Body of pancreas (tissue), 4 donors: ENCODE data around the gene ADCYAP1R1.

Source experiments
- POLR2A ChIP-seq, 3 donors: fragments of 450-650 bp; IDR thresholded peaks; one replicate each; pipeline ENCODE4 v1.6.1; 2016; ENCODE audit warnings: antibody characterized with exemption in 3 of 3, mild to moderate bottlenecking in 2 of 3
- TF ChIP-seq, protein P1 (sequence below), 7 experiments: fragments of 450-650 bp in 4 of 7; fragments of 200-600 bp in 3 of 7; sonication (generic) in 3 of 7; IDR thresholded peaks; one replicate each; pipeline ENCODE4 v1.5.1; 2016 to 2019; ENCODE audit warnings: antibody characterized with exemption in 7 of 7

GRCh38 chr7:31123726-31124125, 71.6 kb downstream of the ADCYAP1R1 start:
- TF ChIP-seq, protein P1, sequence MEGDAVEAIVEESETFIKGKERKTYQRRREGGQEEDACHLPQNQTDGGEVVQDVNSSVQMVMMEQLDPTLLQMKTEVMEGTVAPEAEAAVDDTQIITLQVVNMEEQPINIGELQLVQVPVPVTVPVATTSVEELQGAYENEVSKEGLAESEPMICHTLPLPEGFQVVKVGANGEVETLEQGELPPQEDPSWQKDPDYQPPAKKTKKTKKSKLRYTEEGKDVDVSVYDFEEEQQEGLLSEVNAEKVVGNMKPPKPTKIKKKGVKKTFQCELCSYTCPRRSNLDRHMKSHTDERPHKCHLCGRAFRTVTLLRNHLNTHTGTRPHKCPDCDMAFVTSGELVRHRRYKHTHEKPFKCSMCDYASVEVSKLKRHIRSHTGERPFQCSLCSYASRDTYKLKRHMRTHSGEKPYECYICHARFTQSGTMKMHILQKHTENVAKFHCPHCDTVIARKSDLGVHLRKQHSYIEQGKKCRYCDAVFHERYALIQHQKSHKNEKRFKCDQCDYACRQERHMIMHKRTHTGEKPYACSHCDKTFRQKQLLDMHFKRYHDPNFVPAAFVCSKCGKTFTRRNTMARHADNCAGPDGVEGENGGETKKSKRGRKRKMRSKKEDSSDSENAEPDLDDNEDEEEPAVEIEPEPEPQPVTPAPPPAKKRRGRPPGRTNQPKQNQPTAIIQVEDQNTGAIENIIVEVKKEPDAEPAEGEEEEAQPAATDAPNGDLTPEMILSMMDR (IDR thresholded peaks at IDR 0.05), result no peak
- TF ChIP-seq POLR2A (IDR thresholded peaks at IDR 0.05), result no peak
